GM12878 (cell line): Measurements from ENCODE around the gene APPBP2.

ENCODE experiments used
- EP300 ChIP-seq, 2 experiments: fragments of 150-350 bp in 1 of 2; IDR thresholded peaks; 2 replicates each; pipeline ENCODE4 v1.6.1; 2011 to 2012; ENCODE audit warnings: low read depth in 2 of 2, low read length in 2 of 2, borderline replicate concordance in 1 of 2, improper control_type of control experiment in 1 of 2, inconsistent platforms in 1 of 2; ENCODE audit not compliant: control insufficient read depth in 1 of 2
- PBX3 ChIP-seq: IDR thresholded peaks from 2 replicates; pipeline ENCODE4 v1.6.1; 2011; ENCODE audit warnings: mild to moderate bottlenecking, low read depth, low read length, moderate library complexity; ENCODE audit not compliant: insufficient replicate concordance
- YY1 ChIP-seq: IDR thresholded peaks from 2 replicates; pipeline ENCODE4 v1.6.1; 2011; ENCODE audit warnings: low read depth, mild to moderate bottlenecking, low read length
- TF ChIP-seq, protein P1 (sequence below), 3 experiments: IDR thresholded peaks in 2 of 3; conservative IDR thresholded peaks in 1 of 3; 2 replicates each; pipeline ENCODE4 v1.5.1; 2011; ENCODE audit warnings: low read depth in 3 of 3, low read length in 3 of 3, mild to moderate bottlenecking in 3 of 3, control low read depth in 2 of 3, moderate library complexity in 2 of 3, inconsistent platforms in 1 of 3, mixed read lengths in 1 of 3; ENCODE audit not compliant: control insufficient read depth in 2 of 3, insufficient read depth in 1 of 3; ENCODE audit errors: extremely low read depth in 1 of 3

DNA sequence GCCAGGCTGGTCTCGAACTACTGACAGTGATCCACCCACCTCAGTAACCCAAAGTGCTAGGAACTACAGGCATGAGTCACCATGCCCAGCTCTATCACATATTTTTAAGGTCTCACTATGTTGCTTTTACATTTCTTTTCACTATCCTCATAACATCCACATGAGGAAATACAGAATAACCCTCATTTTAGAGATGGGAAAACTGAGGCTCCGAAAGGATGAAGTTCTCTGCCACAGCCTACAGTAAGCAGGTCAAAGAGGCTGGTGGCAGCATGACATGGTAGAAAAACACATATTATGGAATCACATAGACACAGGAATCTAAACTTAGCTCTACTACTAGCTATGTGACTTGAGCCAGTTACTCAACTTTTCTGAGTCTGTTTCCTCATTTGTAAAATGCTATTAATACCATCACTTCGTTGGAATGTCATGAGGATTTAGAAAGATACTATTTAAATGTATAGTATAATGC, 32.2 kb downstream of the APPBP2 start:
- TF ChIP-seq PBX3 (no peak), YY1 (no peak), EP300 (IDR thresholded peaks at IDR 0.05; ENCODE audit: borderline replicate concordance in 1 of 2, control insufficient read depth in 1 of 2, low read depth in 2 of 2, low read length in 2 of 2) (no peak)
- TF ChIP-seq, protein P1, sequence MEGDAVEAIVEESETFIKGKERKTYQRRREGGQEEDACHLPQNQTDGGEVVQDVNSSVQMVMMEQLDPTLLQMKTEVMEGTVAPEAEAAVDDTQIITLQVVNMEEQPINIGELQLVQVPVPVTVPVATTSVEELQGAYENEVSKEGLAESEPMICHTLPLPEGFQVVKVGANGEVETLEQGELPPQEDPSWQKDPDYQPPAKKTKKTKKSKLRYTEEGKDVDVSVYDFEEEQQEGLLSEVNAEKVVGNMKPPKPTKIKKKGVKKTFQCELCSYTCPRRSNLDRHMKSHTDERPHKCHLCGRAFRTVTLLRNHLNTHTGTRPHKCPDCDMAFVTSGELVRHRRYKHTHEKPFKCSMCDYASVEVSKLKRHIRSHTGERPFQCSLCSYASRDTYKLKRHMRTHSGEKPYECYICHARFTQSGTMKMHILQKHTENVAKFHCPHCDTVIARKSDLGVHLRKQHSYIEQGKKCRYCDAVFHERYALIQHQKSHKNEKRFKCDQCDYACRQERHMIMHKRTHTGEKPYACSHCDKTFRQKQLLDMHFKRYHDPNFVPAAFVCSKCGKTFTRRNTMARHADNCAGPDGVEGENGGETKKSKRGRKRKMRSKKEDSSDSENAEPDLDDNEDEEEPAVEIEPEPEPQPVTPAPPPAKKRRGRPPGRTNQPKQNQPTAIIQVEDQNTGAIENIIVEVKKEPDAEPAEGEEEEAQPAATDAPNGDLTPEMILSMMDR (IDR thresholded peaks at IDR 0.05 in 2 of 3, conservative IDR thresholded peaks at IDR 0.05 in 1 of 3; ENCODE audit: control insufficient read depth in 2 of 3, extremely low read depth in 1 of 3, insufficient read depth in 1 of 3, low read depth in 3 of 3, low read length in 3 of 3) = no peak
